K562 (cell line): Measurements from ENCODE around the gene TMA7B. TPM values are rescaled to one million over a fixed set of nuclear protein-coding genes. Genes with fewer than 3 reads are reported as not detected.
A peak's percentile ranks its signal among the peaks of the same experiment; 100 is the strongest.

Source experiments
- ARID1B ChIP-seq: fragments of 450-650 bp; IDR thresholded peaks from 2 replicates; pipeline ENCODE4 v1.6.1; 2016; ENCODE audit warnings: antibody characterized with exemption, mild to moderate bottlenecking, inconsistent platforms
- BHLHE40 ChIP-seq: IDR thresholded peaks from 2 replicates; pipeline ENCODE4 v1.6.1; 2011; ENCODE audit warnings: low read length, improper control_type of control experiment
- BRF2 ChIP-seq: IDR thresholded peaks from 3 replicates; pipeline ENCODE4 v1.6.1; 2011; ENCODE audit warnings: borderline replicate concordance, mild to moderate bottlenecking; ENCODE audit not compliant: insufficient read length, insufficient read depth
- CCAR2 ChIP-seq: fragments of 200-400 bp; formaldehyde crosslinking; IDR thresholded peaks from 2 replicates; pipeline ENCODE4 v1.6.1; 2017; ENCODE audit warnings: mild to moderate bottlenecking, low read depth, low read length
- CHD4 ChIP-seq: fragments of 200-600 bp; sonication (generic); IDR thresholded peaks from 3 replicates; pipeline ENCODE4 v1.6.1; 2012; ENCODE audit warnings: low read depth, mild to moderate bottlenecking, mixed read lengths, low read length, inconsistent platforms; ENCODE audit not compliant: insufficient read depth, insufficient replicate concordance, poor library complexity, severe bottlenecking
- CSDE1 ChIP-seq, 2 experiments: fragments of 450-650 bp; IDR thresholded peaks; 2 replicates each; pipeline ENCODE4 v1.6.1; 2016; ENCODE audit warnings: mild to moderate bottlenecking in 1 of 2
- ELF2 ChIP-seq: fragments of 250-450 bp; sonication (Bioruptor Pico); IDR thresholded peaks from 2 replicates; pipeline ENCODE4 v1.5.0; 2021; ENCODE audit warnings: mild to moderate bottlenecking
- ESRRB ChIP-seq: fragments of 250-450 bp; sonication (Bioruptor Pico); IDR thresholded peaks from 2 replicates; pipeline ENCODE4 v1.5.0; 2020; ENCODE audit warnings: mild to moderate bottlenecking, moderate library complexity, borderline replicate concordance
- GABPA ChIP-seq: fragments of 200-800 bp; sonication (Bioruptor generic); conservative IDR thresholded peaks from 2 replicates; pipeline ENCODE4 v1.6.1; 2016; ENCODE audit warnings: low read depth, missing genetic modification characterization, missing compliant biosample characterization
- MXD1 ChIP-seq: fragments of 250-450 bp; sonication (Bioruptor Pico); IDR thresholded peaks from 2 replicates; pipeline ENCODE4 v1.8.0; 2021; ENCODE audit warnings: borderline replicate concordance, mild to moderate bottlenecking, moderate library complexity; ENCODE audit not compliant: poor library complexity, severe bottlenecking
- MYC ChIP-seq, 2 experiments: fragments of 250-450 bp in 1 of 2; sonication (Bioruptor Pico) in 1 of 2; IDR thresholded peaks; 2 replicates each; pipeline versions ENCODE4 v1.5.1 to v1.6.1; 2012 to 2021; ENCODE audit warnings: low read depth in 2 of 2, borderline replicate concordance in 1 of 2, improper control_type of control experiment in 1 of 2, low read length in 1 of 2, mild to moderate bottlenecking in 1 of 2, moderate library complexity in 1 of 2
- NCOA4 ChIP-seq: fragments of 450-650 bp; IDR thresholded peaks from 2 replicates; pipeline ENCODE4 v1.6.1; 2018; ENCODE audit warnings: mild to moderate bottlenecking; ENCODE audit not compliant: partially characterized antibody
- POLR3G ChIP-seq: IDR thresholded peaks from 2 replicates; pipeline ENCODE4 v1.6.1; 2011; ENCODE audit not compliant: insufficient read length, insufficient replicate concordance; ENCODE audit errors: extremely low read depth
- SAFB ChIP-seq: fragments of 200-400 bp; formaldehyde crosslinking; IDR thresholded peaks from 2 replicates; pipeline ENCODE4 v1.6.1; 2017; ENCODE audit warnings: low read depth, low read length, borderline replicate concordance
- STAT5B ChIP-seq: fragments of 250-450 bp; sonication (Bioruptor Pico); IDR thresholded peaks from 2 replicates; pipeline ENCODE4 v1.8.0; 2021; ENCODE audit warnings: mild to moderate bottlenecking, inconsistent platforms
- ZBTB9 ChIP-seq: fragments of 450-650 bp; formaldehyde crosslinking; IDR thresholded peaks from 2 replicates; pipeline ENCODE4 v1.4.0; 2020; ENCODE audit warnings: mild to moderate bottlenecking, moderate library complexity
- ZFP1 ChIP-seq: fragments of 450-650 bp; formaldehyde crosslinking; IDR thresholded peaks from 2 replicates; pipeline ENCODE4 v1.4.0; 2020; ENCODE audit warnings: mild to moderate bottlenecking, mixed read lengths
- ZFP91 ChIP-seq: sonication (generic); formaldehyde crosslinking; IDR thresholded peaks from 2 replicates; pipeline ENCODE4 v1.8.0; 2022; ENCODE audit warnings: mild to moderate bottlenecking, missing genetic modification reagents
- ZNF140 ChIP-seq: fragments of 250-450 bp; sonication (Bioruptor Pico); IDR thresholded peaks from 2 replicates; pipeline ENCODE4 v1.8.0; 2021; ENCODE audit warnings: moderate library complexity, mild to moderate bottlenecking, inconsistent platforms
- ZNF175 ChIP-seq: fragments of 200-800 bp; sonication (Bioruptor generic); IDR thresholded peaks from 2 replicates; pipeline ENCODE4 v1.6.1; 2016; ENCODE audit warnings: low read depth, mild to moderate bottlenecking, missing genetic modification characterization, missing compliant biosample characterization
- ZNF316 ChIP-seq: fragments of 450-650 bp; IDR thresholded peaks from 2 replicates; pipeline ENCODE4 v1.6.1; 2016
- ZNF507 ChIP-seq: conservative IDR thresholded peaks from 2 replicates; pipeline ENCODE4 v1.6.1; 2017; ENCODE audit warnings: missing genetic modification characterization, missing compliant biosample characterization
- ZNF668 ChIP-seq: fragments of 250-450 bp; sonication (Bioruptor Pico); IDR thresholded peaks from 2 replicates; pipeline ENCODE4 v1.8.0; 2022; ENCODE audit warnings: mild to moderate bottlenecking, inconsistent platforms
- ZNF77 ChIP-seq: fragments of 250-450 bp; sonication (Bioruptor Pico); IDR thresholded peaks from 2 replicates; pipeline ENCODE4 v1.5.0; 2020
- ZSCAN29 ChIP-seq: fragments of 450-650 bp; IDR thresholded peaks from 2 replicates; pipeline ENCODE4 v1.6.1; 2017
- polyA plus RNA-seq, 8 experiments: library from polyadenylated mRNA; depleted of rRNA in 4 of 8; stranded (reverse) in 5 of 8; unstranded in 3 of 8; fragments of >200 nt; fragmentation: Nextera tagmentation in 2 of 8; fragmentation: Illumina TruSeq in 1 of 8; extraction: Ambion mirVana in 2 of 8; extraction: Trizol in 1 of 8; gene quantifications; 2 replicates each; pipeline versions ENCODE4 v1.2.1 to v1.2.3, GENCODE V29; 2011 to 2014; ENCODE audit warnings: inconsistent platforms in 1 of 8, missing spikeins in 1 of 8
- total RNA-seq, 7 experiments: library from RNA; depleted of rRNA in 6 of 7; stranded (reverse); fragments of >200 nt in 6 of 7; fragmentation: Illumina TruSeq in 2 of 7; extraction: Trizol in 2 of 7; gene quantifications; 2 replicates each; pipeline versions ENCODE4 v1.2.1 to v1.2.3, GENCODE V29; 2011 to 2021; ENCODE audit warnings: low replicate concordance in 1 of 7

TMA7B gene
- total and polyA plus RNA-seq, 9 of the 15 experiments (the other 6 are each of a cell fraction or from before 2014, with no cell fraction given) = 5.6 to 14.2 (median 11.8) TPM

- TF ChIP-seq BHLHE40 (no peak), CHD4 (no peak), ZNF316 (no peak), NCOA4 (no peak), ZNF507 (tag) (no peak), ZFP1 (no peak), ZFP91 (CRISPR knock-in tag) (no peak), ZBTB9 (CRISPR knock-in tag) (no peak), POLR3G (no peak), STAT5B (CRISPR knock-in tag) (no peak), SAFB (no peak), MXD1 (CRISPR knock-in tag) (no peak), ZSCAN29 (no peak), MYC (IDR thresholded peaks at IDR 0.05; ENCODE audit: low read depth, low read length) (no peak), MYC (CRISPR knock-in tag; IDR thresholded peaks at IDR 0.05; ENCODE audit: borderline replicate concordance, low read depth) (peak; percentile 42; the same call in 1 of the 2 replicates), CSDE1 (IDR thresholded peaks at IDR 0.05) (no peak), ELF2 (CRISPR knock-in tag) (no peak), ZNF668 (CRISPR knock-in tag) (no peak), ZNF77 (no peak), GABPA (0 out of 2 replicates have a peak, but pooled peaks have one; percentile 6), BRF2 (no peak), ARID1B (peak; percentile 37; the same call in 1 of the 2 replicates), CCAR2 (no peak), ZNF175 (CRISPR knock-in tag) (no peak), ZNF140 (CRISPR knock-in tag) (no peak), ESRRB (CRISPR knock-in tag) (no peak)
Measured at GRCh38 chr22:39988386-39989114, 28.4 kb downstream of the TMA7B start (continued).
